ENCODE measurements around the gene SFXN2.
"Not testable (repeated sequence)": the region's sequence is repeated elsewhere in the genome, so short reads cannot be mapped to it uniquely, and the experiment has no call there.

The SFXN2 gene

DNA sequence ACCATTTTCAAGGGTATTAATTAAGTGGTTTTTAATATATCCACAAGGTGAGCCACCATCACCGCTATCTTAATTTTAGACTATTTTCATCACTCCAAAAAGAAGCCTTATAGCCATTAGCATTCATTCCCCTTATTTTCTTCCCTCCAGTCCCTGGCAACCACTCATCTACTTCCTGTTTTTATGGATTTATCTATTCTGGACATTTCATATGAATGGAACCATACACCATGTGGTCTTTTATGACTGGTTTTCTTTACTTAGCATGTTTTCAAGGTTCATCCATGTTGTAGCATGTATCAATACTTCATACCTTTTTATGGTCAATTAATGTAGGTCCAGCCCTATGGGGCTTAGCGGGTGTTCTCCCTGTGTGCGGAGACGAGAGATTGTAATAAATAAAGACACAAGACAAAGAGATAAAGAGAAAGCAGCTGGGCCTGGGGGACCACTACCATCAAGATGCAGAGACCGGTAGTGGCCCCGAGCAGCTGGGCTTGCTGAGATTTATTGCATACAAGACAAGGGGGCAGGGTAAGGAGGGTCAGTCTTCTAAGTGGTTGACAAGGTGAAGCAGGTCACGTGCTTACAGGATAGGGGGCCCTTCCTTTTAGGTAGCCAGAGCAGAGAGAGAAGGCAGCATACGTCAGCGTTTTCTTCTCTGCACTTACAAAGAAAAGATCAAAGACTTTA lies 44.0 kb downstream of the SFXN2 start:
- DNase-seq: no peak

DNA sequence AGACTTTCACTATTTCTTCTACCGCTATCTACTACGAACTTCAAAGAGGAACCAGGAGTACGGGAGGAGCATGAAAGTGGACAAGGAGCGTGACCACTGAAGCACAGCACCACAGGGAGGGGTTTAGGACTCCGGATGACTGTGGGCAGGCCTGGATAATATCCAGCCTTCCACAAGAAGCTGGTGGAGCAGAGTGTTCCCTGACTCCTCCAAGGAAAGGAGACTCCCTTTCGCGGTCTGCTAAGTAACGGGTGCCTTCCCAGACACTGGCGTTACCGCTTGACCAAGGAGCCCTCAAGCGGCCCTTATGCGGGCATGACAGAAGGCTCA lies 44.5 kb downstream of the SFXN2 start:
- not testable (repeated sequence) for DNase-seq

DNA sequence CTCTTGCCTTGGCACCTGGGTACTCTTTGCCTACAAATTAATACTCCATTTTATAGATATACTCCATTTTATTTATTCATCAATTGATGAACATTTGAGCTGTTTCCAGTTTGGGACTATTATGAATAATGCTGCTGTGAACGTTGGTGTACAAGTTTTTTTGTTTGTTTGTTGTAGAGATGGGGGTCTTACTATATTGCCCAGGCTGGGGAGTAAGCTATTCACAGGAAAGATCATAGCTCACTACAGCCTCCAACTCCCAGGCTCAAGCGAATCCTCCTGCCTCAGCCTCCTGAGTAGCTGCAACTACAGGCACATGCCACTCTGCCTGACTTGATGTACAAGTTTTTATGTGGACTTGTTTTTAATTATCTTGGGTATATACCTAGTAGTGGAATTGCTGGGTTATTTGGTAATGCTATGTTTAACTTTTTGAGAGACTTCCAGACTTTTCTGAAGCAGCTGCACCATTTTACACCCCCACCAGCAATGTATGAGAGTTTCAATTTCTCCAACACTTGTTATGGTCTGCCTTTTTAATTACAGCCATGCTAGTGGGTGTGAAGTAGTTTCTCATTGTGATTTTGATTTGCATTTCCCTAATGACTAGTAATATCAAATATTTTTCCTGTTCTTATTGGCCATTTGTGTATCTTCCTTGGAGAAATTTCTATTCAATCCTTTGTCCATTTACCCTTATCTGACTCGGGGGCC lies 45.2 kb downstream of the SFXN2 start:
- DNase-seq: no peak

DNA sequence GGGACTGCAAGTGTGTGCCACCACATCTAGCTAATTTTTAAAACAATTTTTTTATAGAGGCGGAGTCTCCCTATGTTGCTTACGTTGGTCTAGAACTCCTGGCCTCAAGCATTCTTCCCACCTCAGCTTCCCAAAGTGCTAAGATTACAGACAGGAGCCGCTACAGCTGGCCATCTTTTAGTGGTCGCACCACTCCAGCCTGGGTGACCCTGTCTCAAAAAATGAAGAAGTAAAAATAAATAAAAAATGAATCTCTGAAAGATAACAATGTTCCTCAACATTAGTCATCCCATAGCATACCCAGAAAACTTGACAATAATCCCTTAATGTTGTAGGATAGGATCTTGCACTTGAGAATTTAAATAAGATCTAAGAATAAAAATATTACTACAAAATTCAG lies 47.5 kb downstream of the SFXN2 start:
- DNase-seq: no peak

DNA sequence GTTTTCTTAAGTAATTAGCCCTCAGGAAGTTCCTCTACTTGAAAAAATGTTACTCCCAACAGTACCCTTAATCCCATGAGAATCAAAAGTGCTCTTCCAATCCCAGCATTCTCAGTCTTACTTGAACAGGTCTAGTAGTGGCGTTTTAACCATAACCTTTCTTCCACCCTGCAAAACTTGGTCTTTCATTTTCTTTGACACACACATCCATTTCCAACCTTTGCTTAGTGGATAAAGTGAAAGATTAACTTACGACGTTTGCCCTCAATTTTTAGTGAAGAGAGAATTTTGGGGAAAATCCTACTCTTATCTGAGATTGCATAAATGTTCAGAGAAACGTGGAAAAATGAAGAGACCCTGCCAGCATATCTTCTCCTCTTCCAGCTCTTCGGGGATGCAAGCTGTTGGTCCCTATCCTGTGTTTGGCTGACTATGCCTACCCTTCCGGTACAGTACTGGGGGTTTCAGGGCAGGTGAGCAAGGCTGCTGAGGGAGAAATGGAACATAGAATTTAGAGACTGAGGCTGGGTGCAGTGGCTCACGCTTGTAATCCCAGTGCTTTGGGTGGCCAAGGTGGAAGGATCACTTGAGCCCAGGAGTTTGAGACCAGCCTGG lies 48.1 kb downstream of the SFXN2 start:
- no peak for DNase-seq

DNA sequence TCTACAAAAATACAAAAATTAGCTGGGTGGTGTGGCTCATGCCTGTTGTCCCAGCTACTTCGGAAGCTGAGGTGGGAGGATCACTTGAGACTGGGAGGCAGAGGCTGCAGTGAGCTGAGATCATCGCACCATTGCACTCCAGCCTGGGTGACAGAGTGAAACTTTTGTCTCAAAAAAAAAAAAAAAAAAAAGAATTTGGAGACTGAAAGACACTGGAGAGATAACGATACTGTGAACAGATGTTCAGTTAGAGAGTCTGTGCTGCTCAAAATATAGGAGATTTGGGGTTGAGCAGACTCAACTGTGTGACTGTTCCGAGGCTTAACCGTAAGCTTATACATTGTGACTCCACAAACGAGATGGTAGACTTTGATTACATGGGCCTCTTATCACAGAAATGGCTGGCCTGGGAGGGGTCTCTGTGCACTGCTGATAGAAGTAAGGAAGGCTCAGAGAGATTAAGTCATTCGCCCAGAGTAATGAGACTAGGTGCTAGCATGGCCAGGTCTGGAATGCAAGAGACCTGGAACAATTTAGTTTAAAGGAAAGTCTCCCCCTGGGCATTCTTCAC lies 48.7 kb downstream of the SFXN2 start:
- DNase-seq: no peak

DNA sequence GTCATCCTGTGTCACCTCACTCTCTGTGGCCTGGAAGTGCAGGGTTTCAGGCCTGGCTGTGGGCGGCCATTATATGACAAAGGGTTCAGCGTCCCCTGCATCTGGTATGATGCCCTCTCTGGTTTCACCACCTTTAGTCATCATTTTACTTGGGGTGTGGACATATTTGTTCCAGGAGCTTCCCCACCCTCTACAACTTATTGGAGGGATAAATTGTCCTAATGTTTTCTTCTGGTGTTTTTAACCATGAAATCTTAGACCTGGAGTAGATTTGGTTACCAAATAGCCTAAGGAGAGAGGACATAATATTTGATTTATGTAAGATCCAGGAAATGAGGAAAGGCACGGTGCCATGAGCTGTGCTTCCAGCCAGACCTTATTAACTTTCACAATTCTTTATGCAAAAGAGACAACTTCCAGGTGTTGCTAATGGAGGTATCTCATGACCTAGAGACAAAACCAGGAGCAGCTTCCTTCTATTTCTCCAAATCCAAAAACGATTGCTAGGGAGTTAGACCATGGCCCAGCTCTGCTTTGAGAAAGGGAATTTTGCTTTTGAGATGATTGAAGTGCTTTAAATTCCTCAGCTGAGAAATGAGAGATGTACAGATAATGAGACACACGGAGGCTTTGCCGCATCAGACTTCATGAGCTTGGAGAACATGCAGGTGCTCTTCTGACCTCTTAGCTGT lies 50.2 kb downstream of the SFXN2 start:
- DNase-seq: no peak

DNA sequence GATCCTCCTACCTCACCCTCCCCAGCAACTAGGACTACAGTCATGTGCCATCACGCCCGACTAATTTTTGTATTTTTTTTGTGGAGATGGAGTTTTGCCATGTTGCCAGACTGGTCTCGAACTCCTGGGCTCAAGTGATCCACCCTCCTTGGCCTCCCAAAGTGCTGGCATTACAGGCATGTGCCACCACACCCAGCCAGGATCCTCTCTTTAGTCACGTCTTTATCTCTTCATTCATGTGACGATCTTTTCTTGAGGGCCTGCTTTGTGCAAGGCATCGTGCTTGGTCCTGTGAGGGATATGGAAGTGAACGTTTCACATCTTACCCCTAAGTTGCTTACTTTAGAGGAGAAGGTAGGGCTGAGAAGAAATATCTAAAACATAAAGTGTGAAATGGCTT lies 50.9 kb downstream of the SFXN2 start:
- DNase-seq: no peak

DNA sequence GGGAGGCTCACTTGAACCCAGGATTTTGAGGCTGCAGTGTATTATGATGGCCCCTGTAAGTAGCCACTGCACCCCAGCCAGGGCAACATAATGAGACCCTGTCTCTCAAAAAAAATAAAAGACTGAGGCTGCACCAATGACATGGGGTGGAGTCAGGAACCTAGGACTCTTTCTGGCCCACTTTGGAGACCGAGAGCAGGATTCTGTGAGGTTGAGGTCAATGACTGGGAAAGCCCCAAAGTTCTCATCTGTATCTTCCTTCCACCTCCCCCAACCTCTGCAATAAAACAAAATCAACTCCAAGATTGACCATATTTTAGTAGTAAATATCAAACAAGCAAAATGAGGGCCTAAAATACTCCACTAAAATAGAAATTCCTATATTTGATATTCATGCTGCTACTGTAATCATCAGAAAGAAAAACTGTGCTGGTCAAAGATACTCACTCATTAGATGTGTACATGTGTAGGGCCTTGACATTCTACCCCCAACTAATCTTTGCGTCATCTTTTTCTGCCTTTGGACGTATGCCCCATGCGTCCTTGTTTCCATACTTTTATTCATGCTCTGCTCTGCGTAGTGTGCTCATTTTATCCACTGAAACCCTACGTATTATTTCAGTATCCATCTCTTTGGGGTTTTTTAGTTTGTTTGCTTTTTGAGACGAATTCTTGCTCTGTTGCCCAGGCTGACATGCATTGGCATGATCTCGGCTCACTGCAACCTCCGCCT lies 53.2 kb downstream of the SFXN2 start:
- no peak for DNase-seq

DNA sequence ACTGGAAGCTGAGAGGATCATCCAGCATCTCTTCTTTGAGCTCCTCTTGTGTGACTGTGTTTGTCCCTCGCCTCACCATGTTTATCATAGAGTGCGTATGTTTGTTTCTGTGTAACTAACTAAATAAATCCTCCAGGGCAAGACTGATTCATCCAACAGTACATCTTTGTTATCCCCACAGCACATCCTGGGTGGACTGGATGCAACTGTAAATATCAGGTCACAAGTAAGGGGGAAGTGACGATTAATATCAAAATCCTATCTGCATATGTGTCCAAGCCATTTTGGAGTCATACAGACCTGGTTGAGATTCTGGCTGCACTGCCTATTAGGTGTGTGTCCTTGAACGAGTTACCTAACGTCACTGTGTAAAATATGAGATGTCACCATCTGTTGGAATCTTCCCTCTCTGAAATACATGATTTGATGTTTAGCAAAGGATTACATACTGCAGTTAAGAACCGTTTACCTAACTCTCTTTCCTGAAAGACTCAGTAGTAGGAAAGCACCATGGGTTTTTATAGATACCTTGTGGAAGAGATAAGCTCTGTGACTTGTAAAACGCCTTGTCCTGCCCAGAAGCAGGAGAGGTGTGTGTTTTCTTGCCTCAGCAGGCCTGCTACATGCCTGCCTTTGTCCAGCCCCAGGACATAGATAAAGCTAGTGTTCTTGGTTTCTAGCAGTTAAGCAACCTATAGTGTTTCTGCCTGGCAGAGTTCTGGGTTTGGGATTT lies 55.1 kb downstream of the SFXN2 start:
- no peak for DNase-seq

DNA sequence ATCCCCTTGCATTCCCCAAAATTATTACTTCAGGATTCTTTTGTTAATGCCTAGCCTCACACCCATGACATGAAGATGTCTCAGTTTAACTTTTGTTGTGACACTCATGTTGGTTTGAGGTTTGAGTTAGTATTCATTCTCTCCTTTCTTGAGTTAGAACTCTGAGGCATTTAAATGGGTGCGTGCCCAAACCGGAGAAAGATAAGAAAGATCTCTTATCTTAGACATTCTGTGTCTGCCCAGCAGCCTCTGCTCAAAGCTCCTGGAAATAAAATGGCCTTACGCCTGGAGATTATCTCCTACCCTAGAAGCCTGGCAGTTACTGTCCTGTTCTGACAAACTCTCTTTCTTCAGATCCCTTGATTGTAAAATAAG lies 55.7 kb downstream of the SFXN2 start:
- no peak for DNase-seq

DNA sequence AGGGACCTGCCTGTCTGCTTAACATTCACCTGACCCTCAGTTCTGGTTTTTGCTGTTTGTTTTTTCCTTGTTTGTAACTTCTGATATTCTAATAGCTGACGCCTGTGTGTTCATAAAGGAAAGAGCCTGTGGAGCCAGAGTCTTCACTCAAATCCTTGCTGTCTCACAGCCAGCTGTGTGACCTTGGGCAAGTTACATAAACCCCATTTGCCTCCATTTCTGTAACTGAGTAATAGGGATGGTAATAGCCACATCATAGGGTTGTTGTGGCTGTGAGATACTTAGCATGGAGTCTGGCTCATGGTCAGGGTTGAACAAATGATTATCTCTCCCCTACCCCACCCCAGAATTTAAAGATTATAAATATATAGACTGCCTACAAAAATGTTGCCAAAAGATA lies 56.4 kb downstream of the SFXN2 start:
- no peak for DNase-seq

DNA sequence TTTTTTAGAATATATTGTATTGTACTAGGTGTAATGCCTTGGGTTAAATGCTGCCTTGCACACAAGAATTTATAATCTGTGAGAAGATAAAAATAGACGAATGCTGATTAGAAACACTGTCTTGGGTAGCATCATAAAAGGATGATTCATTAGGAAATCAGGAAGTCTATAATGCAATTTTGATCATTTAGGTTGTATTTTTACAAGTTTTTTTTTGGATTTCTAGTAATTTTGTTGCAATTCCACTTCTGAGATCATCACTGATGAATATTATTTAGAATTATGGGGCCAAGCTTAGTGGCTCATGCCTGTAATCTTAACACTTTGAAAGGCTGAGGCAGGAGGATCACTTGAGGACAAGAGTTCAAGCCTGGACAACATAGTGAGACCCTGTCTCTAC lies 58.9 kb downstream of the SFXN2 start:
- DNase-seq: no peak

DNA sequence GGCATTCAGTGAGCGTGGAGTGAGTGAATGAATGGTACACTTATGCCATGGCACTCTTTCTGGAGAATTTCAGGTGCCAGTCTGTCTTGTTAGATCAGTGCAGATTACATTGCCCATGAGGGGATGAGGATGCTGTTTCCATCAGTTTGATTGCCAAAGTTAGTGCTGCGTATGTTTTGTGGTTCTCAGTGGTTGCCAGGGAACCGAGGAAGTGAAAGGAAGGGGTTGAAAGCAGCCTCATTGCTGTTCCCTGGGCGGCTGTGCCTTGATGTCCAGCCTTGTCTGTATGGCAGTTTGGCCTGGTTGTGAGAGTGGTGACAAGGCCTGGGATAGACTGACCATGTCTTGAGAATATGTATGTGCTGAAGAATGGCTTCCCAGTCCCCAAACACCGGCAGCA lies 59.5 kb downstream of the SFXN2 start:
- no peak for DNase-seq

DNA sequence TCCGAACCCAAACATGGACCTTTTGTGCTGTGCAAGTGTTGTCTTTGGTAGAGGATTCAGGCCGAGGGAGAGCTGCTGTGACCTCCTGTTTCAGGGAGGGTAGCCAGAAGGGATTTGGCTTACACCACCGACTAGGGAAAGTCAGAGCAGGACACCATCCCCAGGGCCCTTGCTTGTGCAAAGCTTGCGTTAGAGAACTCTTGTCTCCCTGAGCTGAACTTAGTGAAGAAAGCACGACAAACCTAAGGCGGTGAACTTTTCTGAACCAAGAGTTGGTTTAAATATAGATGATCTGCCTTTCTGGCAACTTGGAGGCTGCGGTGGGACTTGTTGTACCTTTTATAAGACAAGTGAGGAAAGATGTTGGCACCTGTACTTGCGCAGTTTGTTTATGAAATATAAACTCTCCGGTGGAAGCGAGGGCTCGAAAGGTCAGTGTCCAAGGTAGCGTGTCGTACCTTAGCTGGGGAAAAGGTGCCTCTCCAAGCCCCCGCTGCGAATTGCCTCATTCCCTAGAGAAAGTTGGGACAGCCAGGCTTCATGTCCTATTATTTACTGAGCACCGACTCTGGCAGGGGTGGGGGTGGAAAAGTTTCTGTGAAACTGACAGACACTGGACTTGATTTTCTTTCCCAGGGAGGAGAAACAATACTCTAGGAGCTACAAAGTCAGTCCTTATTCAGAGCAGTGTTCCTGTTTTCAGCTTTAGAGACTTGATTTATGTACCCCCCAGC lies 60.9 kb downstream of the SFXN2 start:
- DNase-seq: no peak

DNA sequence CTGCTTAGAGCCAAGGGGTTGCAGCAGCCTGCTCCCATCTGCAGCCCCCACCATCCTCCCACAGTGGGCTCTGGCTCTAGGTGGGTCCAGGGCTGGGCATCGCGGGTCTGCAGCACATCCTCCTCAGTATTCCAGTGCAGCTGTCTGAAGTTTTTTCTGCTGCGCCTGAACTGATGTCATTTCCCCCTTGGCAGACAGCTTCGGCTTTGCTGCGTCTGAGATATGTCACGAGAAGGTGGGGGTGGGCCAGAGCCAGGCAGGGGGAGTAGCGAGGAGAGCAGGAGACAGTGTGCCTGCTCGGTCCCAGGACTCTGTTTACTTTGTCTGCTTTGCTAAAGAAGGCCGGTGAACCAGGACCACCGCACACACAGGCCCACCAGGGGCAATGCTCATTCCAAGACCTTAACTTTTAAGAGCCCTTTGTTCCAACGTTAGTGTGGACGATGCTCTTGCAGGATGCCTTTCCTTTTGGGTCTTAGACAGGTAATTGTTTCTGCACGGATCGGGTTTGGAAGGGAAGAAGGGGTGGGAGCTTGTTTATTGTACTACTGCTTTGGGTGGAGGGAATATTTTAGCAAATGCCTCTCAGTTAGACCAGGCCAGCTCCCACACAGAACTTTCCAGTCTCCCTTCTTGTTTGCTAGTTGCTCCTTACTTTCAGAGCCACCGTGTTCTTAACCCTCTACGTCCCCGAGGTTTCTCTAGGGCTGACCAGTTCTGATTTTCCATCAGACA lies 61.7 kb downstream of the SFXN2 start:
- DNase-seq: peak; percentile 57 to 71

DNA sequence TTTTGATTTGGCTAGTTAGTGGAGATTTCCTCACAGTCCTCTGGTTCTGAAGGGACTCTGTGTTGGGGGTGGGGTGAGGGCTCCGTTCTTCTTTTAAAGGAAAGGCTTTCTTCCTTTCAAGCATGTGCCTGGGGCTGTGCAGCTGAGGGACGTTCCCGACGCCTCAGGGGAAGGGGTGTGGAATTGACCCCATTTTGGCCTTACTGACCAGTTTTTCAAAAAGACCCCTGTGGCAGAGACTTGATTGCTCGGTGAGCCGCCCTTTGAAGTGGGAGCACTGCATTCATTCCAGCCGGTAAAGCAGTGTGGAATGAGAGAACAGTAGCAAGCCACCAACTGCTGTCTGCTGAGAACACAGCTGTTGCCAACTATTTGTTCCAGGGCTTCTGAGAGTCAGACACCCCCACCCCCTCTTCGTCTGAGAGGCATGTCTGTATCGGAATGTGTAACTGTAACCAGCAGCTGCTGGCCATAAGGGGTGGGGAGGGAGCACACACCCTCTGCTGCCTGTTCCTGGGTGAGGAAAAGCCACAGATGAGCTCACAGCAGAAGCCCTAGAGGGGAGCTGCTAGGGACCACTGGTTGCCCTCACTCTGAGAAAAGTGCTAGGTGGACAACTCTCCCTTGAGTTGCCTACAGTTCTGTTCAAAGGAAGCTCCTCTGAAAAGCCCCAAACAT lies 62.5 kb downstream of the SFXN2 start:
- DNase-seq: peak; percentile 50 to 53

DNA sequence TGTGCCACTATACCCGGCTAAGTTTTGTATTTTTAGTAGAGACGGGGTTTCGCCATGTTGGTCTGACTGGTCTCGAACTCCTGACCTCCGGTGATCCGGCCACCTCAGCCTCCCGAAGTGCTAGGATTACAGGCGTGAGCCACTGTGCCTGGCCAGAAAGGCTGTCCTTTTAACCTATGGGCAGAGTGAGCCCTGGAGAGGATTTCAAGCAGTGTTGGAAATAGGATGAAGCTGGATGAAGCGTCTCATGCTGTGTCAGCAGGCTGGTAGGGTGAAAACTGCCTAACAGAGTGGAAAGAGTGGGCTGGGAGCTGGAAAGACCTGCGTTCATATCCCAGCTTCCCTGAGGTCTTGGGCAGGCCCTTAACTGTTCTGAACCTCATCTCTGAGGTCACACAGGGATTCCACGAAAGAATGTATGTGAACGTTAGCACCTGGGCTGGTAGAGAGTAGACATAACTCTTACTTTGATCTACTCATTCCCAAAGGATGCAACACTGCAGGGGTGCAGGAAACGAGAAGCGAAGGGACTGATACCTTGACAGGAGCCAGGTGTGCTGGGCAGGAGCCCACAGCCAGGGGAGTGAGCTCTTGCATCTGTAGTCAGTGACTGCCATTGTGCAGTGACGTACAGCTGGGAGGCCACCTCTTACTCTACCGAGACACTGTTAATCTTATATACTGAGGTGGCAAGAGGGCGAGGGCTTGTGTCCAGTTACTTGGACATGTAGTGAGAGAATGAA lies 63.4 kb downstream of the SFXN2 start:
- no peak for DNase-seq

DNA sequence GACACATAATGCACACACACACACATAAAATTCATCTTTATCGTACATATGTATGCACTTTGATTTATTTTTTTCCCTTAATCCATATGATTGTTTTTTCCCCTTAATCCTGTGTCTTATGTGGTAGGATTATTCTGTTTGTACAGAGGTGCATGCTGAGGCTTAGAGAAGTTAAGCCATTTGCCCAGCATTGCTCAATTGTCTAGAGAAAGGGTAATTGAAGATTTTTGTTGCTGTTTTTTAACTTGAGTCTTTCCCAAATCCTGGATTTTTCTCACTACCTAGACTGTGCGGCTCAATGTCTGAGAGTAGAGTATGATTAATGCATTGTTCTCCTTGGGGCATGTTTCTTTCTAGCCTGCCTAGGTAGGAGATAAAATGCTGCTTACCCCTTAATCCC lies 64.3 kb downstream of the SFXN2 start:
- no peak for DNase-seq

Measured in hippocampal formation (tissue), 2 donors.